Upper lobe of left lung (tissue), 4 donors: ENCODE results near the gene FXR1.

Source experiments
- CTCF ChIP-seq, 6 experiments: fragments of 450-650 bp in 4 of 6; fragments of 200-600 bp in 2 of 6; sonication (generic) in 2 of 6; IDR thresholded peaks; one replicate each; pipeline ENCODE4 v1.5.1; 2016 to 2019; ENCODE audit warnings: antibody characterized with exemption in 6 of 6
- EP300 ChIP-seq, 4 donors: sonication (generic); formaldehyde crosslinking; IDR thresholded peaks; one replicate each; pipeline ENCODE4 v1.5.1; 2017; ENCODE audit warnings: antibody characterized with exemption in 4 of 4, control low read depth in 2 of 4
- POLR2AphosphoS5 ChIP-seq, 2 donors: sonication (generic); formaldehyde crosslinking; IDR thresholded peaks; one replicate each; pipeline ENCODE4 v1.5.1; 2017; ENCODE audit warnings: antibody characterized with exemption in 2 of 2

GRCh38 chr3:180918542-180918941 lies 6.1 kb downstream of the FXR1 start:
- TF ChIP-seq POLR2AphosphoS5 (IDR thresholded peaks at IDR 0.05) (no peak), CTCF (IDR thresholded peaks at IDR 0.05) (no peak), EP300 (IDR thresholded peaks at IDR 0.05) (no peak)
